Measurements from ENCODE around the gene VWA8.
"Not testable (repeated sequence)": the region's sequence is repeated elsewhere in the genome, so short reads cannot be mapped to it uniquely, and the experiment has no call there.

The VWA8 gene

GRCh38 chr13:41546372-41547190, 414.3 kb downstream of the VWA8 start:
- DNase-seq: no peak

DNA sequence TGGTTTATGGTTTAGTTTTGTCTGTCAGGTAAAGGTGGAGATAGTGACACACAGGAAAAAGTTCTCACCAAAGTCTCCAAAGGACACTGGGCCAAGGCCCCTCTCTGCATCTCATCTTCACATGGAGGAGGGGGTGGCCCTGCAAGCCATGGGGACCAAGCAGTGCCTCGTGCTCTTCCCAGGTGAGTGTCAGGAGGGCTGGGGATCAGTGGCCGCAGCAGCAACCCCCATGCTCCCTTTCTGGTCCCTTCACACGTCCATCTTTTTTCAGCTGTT, 415.5 kb downstream of the VWA8 start:
- DNase-seq: no peak

- no peak for DNase-seq
Observed at GRCh38 chr13:41543664-41544300, 417.1 kb downstream of the VWA8 start.

GRCh38 chr13:41542799-41543198, 418.1 kb downstream of the VWA8 start:
- not testable (repeated sequence) for DNase-seq

- DNase-seq: no peak
Observed at GRCh38 chr13:41542281-41542680, 418.6 kb downstream of the VWA8 start.

DNA sequence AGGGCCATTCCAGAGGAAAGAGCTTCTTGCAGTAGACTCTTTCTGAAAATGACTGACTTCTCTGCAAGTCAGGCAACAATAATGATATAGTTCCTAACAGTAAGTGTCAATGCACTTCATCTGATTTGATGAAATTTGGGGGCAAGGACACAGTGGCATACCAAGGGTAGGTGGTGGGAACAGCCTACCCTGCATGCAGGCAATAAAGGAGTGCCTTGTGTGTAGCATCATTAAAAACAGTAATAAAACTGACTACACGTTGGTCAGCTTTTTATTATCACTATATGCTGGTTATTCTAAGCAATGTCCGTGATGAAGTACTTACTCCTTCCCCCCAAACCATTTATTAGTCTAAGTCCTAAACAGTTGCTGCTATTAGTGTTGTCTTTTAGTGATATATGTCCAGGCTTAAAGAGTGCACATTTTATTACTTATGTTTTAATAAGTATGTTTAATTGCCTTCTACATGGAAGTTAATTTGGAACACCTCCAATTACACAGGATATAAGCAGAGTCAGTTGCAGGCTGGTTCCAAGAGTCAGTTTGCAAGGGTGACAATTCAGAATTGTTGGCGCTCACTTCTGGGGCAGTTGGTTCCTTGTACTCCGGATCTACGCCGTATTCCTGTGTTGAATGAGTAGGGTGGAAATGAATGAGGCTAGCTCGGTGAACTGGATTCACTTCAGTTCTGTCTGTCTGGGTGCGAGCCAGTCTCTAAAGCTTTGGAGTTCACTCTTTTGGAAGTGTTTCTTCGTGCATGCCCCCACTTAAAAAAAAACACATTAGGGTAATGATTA, 419.6 kb downstream of the VWA8 start:
- DNase-seq: no peak

DNA sequence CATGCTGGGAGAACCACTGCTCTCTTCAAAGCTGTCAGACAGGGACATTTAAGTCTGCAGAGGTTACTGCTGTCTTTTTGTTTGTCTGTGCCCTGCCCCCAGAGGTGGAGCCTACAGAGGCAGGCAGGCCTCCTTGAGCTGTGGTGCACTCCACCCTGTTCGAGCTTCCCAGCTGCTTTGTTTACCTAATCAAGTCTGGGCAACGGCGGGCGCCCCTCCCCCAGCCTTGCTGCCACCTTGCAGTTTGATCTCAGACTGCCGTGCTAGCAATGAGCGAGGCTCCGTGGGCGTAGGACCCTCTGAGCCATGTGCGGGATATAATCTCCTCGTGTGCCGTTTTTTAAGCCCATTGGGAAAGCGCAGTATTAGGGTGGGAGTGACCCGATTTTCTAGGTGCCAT, 420.7 kb downstream of the VWA8 start:
- peak; percentile 11 for DNase-seq

DNA sequence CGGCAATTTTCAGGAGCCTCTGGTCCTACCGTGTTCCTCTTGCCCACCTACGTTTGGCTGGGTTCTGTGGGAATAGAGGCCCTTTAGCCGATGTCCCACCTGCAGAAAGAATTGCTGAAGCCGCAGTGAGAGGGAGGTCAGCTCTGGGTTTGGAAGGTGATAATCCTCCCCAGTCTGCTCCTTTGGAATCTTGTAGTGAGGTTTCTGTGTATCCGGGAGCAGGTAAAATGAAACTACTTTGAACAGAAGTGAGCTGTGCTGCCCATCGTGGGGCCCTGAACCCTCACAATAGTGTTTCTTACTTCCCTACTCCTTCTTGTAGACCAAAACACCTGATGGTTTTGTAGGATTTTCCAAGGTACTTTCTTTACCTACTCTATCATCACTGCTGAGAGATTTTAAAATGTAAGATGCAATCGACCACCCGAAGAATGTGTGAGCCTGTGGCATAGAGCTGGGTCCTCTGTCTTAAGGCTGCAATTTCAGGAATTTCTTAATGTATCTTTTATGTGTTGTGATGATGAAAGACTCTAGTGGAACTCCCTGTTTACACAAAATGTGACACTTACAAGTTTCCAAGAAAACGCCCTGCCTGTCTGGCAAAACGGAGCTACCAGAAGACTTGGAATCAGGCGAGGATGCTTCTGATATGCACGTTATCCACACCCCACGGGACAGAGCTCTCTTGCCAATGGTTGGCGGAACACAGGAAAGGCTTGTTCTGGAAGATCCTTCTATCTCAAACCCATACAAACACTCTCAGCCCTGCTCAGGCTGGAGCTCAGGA, 427.4 kb downstream of the VWA8 start:
- DNase-seq: no peak

DNA sequence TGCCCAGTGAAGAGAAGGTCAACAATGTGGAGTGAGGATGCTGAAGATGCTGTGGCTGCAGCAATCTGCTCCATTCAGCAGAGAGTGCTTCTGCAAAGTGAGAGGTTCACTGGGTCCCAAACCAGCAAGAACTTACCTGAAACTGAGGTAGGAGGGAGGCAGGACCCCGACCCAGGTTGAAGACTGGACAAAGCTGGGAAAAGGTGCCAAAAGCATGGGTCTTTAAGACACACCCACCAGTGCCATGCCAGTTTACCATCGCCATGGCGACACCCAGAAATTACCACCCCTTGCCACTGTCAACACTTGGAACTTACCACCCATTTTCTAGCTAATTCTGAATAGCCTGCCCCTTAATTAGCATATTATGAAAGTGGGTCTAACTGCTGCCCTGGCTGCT, 432.9 kb downstream of the VWA8 start:
- DNase-seq: no peak

- DNase-seq: no peak
Observed at GRCh38 chr13:41520660-41521630, 440.0 kb downstream of the VWA8 start.

- DNase-seq: no peak
Observed at GRCh38 chr13:41520016-41520659, 440.8 kb downstream of the VWA8 start.

All from stimulated activated CD4-positive, alpha-beta T cell treated with anti-CD3 and anti-CD28 coated beads, Interleukin-4, amount 100 ng/mL, for 1 hour (primary cell).